BE2C (cell line): Measurements from ENCODE around the gene TBXA2R.
"Not testable (repeated sequence)": the region's sequence is repeated elsewhere in the genome, so short reads cannot be mapped to it uniquely, and the experiment has no call there.

Experiments used
- DNase-seq: peaks from one replicate; pipeline ENCODE4 v3.0.0-alpha.2; 2020
- H3K27me3 ChIP-seq: fragments of 250-450 bp; sonication (Bioruptor Pico); 2 replicates; pipeline ENCODE4 v1.5.1; 2020; ENCODE audit warnings: mild to moderate bottlenecking
- H3K36me3 ChIP-seq: fragments of 250-450 bp; sonication (Bioruptor Pico); 2 replicates; pipeline ENCODE4 v1.5.1; 2020; ENCODE audit warnings: mild to moderate bottlenecking
- H3K4me1 ChIP-seq: fragments of 250-450 bp; sonication (Bioruptor Pico); 2 replicates; pipeline ENCODE4 v1.5.1; 2020
- H3K4me3 ChIP-seq: 2 replicates; pipeline ENCODE4 v1.5.1; 2011; ENCODE audit warnings: low read depth, low read length
- H3K9me3 ChIP-seq: fragments of 250-450 bp; sonication (Bioruptor Pico); 2 replicates; pipeline ENCODE4 v1.5.1; 2020
- TF ChIP-seq, protein P1 (sequence below): IDR thresholded peaks from 2 replicates; pipeline ENCODE4 v1.5.1; 2012; ENCODE audit warnings: mild to moderate bottlenecking, low read depth, low read length

TBXA2R gene

GRCh38 chr19:3631053-3631861 is 24.6 kb upstream of the TBXA2R start:
- H3K9me3 ChIP-seq, result no peaks in the 10 kb centered on the region
- no peak overlapping the region for H3K4me3 ChIP-seq
- H3K27me3 ChIP-seq, result no peaks in the 10 kb centered on the region
- TF ChIP-seq, protein P1, sequence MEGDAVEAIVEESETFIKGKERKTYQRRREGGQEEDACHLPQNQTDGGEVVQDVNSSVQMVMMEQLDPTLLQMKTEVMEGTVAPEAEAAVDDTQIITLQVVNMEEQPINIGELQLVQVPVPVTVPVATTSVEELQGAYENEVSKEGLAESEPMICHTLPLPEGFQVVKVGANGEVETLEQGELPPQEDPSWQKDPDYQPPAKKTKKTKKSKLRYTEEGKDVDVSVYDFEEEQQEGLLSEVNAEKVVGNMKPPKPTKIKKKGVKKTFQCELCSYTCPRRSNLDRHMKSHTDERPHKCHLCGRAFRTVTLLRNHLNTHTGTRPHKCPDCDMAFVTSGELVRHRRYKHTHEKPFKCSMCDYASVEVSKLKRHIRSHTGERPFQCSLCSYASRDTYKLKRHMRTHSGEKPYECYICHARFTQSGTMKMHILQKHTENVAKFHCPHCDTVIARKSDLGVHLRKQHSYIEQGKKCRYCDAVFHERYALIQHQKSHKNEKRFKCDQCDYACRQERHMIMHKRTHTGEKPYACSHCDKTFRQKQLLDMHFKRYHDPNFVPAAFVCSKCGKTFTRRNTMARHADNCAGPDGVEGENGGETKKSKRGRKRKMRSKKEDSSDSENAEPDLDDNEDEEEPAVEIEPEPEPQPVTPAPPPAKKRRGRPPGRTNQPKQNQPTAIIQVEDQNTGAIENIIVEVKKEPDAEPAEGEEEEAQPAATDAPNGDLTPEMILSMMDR, result no peak
- H3K4me1 ChIP-seq, result no peaks in the 10 kb centered on the region
- no peaks in the 10 kb centered on the region for H3K36me3 ChIP-seq
- DNase-seq, result no peak

- not testable (repeated sequence) for H3K4me3 ChIP-seq, H3K36me3 ChIP-seq, DNase-seq, H3K4me1 ChIP-seq, H3K9me3 ChIP-seq, H3K27me3 ChIP-seq
Measured at GRCh38 chr19:3628766-3629165, 22.1 kb upstream of the TBXA2R start.

DNA sequence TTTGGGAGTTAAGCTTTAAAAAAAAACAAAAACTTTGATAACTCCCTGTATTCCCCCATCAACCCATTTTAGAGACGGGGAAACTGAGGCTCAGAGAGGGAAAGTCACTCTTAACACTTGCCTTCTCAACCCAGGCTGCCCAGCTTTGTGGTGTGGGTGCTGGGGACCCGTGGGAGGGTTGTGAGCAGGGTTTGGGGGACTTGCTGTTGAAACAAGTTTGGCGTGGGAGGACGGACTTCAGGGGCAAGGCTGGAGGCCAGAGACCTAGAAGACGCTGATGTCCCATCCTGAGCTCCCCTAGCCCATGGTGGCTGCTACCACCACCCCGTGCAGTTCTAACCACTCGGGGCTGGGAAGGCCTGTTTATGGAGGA is 20.7 kb upstream of the TBXA2R start:
- DNase-seq, result no peak
- H3K4me3 ChIP-seq, result no peak overlapping the region

DNA sequence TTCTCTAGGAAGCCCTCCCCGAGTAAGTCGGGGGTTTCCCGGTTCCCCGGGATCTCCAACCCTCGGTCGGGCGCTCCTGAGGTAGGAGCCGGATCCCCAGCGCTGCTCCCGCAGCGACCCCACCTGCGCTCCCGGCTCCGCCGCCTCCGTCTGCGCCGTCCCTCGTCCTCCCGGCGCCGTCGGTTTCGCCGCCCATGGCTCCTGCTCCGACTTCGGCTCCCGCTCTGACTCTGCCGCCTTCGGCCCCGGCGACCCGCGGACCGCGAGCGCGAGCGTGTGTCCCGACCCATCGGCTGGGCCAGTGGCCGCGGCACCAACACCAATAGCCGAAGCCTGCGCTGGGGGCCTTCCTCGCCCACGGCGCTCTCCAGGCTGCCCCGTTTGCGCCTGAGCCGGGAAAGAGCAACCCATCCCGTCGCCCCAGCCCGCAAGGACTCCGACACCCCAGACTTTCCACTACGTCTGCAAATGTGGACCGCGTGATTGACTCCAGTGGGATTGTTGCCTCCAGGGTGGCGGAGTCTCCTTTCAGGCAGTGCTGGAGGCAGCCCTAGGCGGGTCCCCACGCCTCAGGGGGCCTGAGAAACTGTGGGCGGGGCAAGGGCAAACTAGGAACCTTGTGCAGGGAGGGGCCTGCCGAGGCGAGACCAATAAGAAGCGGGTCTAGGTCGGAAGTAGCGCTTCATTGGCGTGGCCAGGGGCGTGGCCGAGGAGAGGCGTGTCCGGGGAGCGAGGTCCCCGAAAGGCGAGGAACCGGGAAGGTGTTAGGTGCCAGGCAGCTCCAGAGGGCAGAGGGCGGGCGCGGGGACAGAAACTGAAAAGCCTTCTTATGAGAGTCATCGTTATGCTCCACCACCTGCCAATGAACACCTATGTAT is 20.0 kb upstream of the TBXA2R start, which contains the start of gene CACTIN:
Gene CACTIN, minus strand, starts transcription at position 318 of the 878 bp plus-strand sequence. Its CDS starts 28 bp downstream, at position 290.
- peak; percentile 99 for DNase-seq
- H3K9me3 ChIP-seq, result no peaks in the 10 kb centered on the region
- TF ChIP-seq, protein P1, result no peak

More for the DNA sequence above, 20.7 kb upstream of the TBXA2R start:
- Histone ChIP-seq H3K27me3 (no peaks in the 10 kb centered on the region), H3K4me1 (no peaks in the 10 kb centered on the region; the same call in 1 of the 2 replicates), H3K9me3 (no peaks in the 10 kb centered on the region), H3K36me3 (peaks cover 4% of the 10 kb centered on the region)
- TF ChIP-seq, protein P1, result no peak

GRCh38 chr19:3625996-3626472 is 19.4 kb upstream of the TBXA2R start:
- TF ChIP-seq, protein P1, result no peak
- no peaks in the 10 kb centered on the region; the same call in 1 of the 2 replicates for H3K4me1 ChIP-seq

More for the DNA sequence above, 20.0 kb upstream of the TBXA2R start, which contains the start of gene CACTIN:
- peak within 1 kb of the TSS; percentile 96 for H3K4me3 ChIP-seq
- H3K27me3 ChIP-seq, result no peaks in the 10 kb centered on the region
- H3K36me3 ChIP-seq, result peaks cover 5% of the 10 kb centered on the region
- H3K4me1 ChIP-seq, result no peaks in the 10 kb centered on the region; the same call in 1 of the 2 replicates

DNA sequence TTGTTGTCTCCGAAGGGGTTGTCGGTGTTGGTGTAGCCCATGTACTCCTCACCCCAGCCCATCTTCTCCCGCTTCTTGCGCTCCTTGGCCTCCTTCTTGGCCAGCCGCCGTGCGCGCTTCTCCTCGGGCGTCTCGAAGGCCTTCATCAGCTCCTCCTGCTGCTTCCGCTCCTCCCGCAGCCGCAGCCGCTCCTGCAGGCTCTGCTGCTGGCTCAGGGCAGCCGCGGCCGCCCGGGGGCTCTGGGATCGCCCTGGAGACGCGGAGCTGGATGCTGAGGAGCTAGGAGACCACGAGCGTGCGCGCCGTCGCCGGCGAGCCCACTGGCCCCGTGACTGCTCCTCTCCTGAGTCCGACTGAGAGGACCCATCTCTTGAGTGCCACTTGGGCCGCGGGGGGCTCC is 17.0 kb upstream of the TBXA2R start:
- no peak overlapping the region for H3K4me3 ChIP-seq
- H3K36me3 ChIP-seq, result peaks cover 30% of the 10 kb centered on the region
- H3K27me3 ChIP-seq, result no peaks in the 10 kb centered on the region
- H3K9me3 ChIP-seq, result no peaks in the 10 kb centered on the region
- no peak for DNase-seq
- no peaks in the 10 kb centered on the region; the same call in 1 of the 2 replicates for H3K4me1 ChIP-seq
- TF ChIP-seq, protein P1, result no peak

More at GRCh38 chr19:3625996-3626472, 19.4 kb upstream of the TBXA2R start:
- Histone ChIP-seq H3K9me3 (no peaks in the 10 kb centered on the region), H3K27me3 (no peaks in the 10 kb centered on the region), H3K4me3 (peak overlapping the region; percentile 96), H3K36me3 (peaks cover 12% of the 10 kb centered on the region)
- no peak for DNase-seq
